ENCODE results near the gene PALLD.

DNA sequence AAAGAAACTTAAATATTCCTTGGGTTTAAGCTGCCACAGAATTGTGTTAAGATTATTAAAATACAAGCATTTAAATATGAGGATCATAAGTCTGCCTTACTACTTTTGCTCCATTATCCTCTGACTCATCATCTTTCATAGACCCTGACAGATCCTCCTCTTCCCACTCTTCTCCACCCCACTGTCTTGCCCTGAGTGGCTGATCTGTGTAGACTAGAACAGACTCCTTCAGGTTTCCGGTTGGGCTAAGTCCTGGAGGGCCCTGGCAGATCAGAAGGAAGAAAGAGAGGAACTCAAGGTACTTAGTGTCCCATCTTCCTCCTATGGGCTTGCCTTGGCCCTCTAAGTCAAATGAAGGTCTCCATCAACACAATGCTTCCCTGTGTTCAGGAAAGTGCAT, 30.7 kb downstream of the PALLD start:
- TF ChIP-seq, protein P1, sequence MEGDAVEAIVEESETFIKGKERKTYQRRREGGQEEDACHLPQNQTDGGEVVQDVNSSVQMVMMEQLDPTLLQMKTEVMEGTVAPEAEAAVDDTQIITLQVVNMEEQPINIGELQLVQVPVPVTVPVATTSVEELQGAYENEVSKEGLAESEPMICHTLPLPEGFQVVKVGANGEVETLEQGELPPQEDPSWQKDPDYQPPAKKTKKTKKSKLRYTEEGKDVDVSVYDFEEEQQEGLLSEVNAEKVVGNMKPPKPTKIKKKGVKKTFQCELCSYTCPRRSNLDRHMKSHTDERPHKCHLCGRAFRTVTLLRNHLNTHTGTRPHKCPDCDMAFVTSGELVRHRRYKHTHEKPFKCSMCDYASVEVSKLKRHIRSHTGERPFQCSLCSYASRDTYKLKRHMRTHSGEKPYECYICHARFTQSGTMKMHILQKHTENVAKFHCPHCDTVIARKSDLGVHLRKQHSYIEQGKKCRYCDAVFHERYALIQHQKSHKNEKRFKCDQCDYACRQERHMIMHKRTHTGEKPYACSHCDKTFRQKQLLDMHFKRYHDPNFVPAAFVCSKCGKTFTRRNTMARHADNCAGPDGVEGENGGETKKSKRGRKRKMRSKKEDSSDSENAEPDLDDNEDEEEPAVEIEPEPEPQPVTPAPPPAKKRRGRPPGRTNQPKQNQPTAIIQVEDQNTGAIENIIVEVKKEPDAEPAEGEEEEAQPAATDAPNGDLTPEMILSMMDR (IDR thresholded peaks at IDR 0.05): no peak
- no peak for TF ChIP-seq POLR2A (IDR thresholded peaks at IDR 0.05)
